GM19467 (cell line): Measurements from ENCODE around the gene TNF.
A peak's percentile ranks its signal among the peaks of the same experiment; 100 is the strongest.
"Not testable (repeated sequence)": the region's sequence is repeated elsewhere in the genome, so short reads cannot be mapped to it uniquely, and the experiment has no call there.

Source experiments
- ATAC-seq: cut with Tn5 transposase; IDR thresholded peaks from one replicate; pipeline ENCODE4 v1.9.1; 2021; ENCODE audit warnings: mild to moderate bottlenecking, moderate library complexity; ENCODE audit not compliant: unreplicated experiment

The TNF gene

DNA sequence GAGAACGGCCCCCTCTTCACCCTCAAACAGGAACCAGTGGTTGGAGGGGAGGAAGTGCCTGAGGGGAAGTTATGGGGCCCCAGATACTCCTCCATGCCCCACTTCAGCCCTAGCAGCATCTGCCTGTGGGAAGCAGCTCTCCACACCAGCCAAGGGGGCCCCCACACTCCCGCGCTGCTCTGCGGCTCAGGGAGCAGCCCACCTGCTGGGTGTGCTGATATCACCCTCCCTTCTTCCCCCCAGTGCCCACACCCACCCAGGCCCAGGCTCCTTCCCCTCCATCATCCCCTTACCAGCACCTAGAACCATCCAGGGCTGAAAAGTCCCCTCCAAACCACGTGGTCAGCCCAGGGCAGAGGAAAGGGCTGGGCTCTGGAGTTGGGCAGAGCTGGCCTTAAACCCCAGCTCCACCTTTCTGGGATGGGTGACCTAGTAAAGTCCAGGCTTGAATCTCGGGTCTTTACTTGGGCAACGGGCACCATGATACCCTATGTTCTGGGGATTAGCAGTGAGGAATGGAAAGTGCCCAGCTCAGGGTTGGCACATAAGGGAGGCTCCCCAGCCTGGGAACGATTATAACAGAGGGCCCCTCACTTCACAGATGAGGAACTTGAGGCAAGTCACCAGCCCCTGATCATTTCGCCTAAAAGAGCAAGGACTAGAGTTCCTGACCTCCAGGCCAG lies 11.4 kb downstream of the TNF start:
- no peak for ATAC-seq

GRCh38 chr6:31587791-31588777 lies 12.7 kb downstream of the TNF start:
- ATAC-seq = no peak

GRCh38 chr6:31588871-31589650 lies 13.7 kb downstream of the TNF start:
- ATAC-seq = no peak

- ATAC-seq = not testable (repeated sequence)
These were observed 15.3 kb downstream of the TNF start for GRCh38 chr6:31590691-31591090.

DNA sequence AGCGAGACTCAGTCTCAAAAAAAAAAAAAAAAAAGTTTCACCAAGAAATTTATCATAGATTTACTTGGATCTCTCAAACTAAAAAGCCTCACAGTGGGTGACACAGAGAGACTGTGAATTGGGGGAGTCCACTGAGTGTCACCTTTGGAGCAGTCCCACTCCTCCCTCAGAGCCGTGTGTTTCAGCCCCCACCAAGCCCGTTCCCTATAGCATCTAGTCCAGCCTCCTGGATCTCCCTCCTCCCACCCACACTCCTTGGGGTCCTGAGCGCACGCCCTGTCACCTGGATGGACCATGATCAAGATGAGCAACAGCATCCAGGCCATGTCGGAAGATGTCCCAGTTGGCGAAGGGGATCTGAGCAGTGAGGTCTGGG lies 17.0 kb downstream of the TNF start:
- no peak for ATAC-seq

DNA sequence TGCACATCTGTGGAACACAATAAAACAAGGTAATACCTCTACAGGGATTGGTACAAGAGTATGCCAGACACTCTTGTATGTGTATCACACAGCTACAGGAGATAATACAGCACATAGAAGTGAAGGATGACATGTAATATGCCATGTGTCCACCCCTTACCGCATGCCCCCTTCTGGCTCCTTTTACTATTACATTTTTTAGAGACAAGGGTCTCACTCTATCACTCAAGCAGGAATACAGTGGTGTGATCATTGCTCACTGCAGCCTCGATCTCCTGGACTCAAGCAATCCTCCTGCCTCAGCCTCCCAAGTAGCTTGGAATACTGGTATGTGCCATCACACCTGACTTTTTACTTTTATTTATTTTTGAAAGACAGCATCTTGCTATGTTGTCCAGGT lies 21.6 kb downstream of the TNF start:
- no peak for ATAC-seq

DNA sequence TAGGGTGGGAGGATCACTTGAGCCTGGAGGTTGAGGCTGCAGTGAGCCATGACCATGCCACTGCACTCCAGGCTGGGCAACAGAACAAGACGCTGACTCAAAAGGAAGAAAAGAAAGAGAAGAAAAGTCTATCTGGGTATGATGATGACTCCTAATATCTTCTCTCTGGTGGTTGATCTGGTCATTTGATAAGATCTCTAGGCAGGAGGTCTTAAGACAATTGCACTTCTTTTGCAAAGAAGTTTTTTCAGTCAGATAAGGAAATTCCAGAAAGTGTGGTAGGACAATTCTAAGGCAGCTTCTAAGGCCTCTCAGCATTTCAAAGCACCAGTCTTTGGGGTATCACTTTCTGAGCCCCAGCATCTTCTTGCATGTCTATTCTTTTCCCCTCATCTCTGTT lies 32.0 kb downstream of the TNF start:
- ATAC-seq = no peak

DNA sequence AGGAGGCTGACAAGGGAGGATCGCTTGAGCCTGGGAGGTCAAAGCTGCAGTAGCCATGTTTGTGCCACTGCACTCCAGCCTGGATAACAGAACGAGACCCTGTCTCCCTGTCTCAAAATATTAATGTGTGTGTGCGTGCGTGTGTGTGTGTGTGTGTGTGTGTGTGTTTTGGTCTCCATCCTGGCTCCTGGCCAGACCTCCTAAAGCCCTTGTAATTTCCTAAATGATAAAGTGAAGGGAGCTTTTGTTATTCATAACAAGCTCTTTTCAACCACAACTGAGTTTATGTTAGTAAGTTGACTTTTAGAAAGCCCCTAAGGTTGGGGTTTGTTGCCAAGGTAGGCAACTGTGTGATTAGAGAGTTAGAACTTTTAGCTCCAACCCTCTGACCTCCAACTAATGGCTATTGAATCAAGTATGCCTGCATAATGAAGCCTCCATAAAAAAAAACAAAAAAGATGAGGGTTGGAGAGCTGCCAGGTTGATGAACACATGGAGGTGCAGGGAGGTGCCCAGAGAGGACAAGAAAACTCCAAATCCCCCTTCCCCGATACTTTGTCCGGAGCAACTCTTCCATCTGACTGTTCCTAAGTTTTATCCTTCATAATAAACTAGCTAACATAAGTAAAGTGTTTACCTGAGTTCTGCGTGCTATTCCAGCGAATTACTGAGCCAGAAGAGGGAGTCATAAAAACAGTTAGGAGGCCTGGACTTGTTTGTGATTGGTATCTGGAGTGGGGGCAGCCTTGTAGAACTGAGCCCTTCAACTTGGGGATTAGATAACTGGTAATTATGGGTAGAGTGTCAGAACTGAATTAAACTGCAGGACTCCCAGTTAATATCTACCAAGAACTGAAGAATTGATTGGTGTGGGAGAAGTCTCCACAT lies 34.4 kb downstream of the TNF start:
- ATAC-seq = no peak

GRCh38 chr6:31610968-31611367 lies 35.6 kb downstream of the TNF start:
- ATAC-seq = no peak

- ATAC-seq = no peak
These were observed 38.8 kb downstream of the TNF start for GRCh38 chr6:31614075-31614619.

GRCh38 chr6:31614684-31615578 lies 39.6 kb downstream of the TNF start, which contains the start of gene AIF1:
Gene AIF1, plus strand, starts transcription at chr6:31615234. Its CDS starts 96 bp downstream, at chr6:31615330.
- ATAC-seq = no peak

DNA sequence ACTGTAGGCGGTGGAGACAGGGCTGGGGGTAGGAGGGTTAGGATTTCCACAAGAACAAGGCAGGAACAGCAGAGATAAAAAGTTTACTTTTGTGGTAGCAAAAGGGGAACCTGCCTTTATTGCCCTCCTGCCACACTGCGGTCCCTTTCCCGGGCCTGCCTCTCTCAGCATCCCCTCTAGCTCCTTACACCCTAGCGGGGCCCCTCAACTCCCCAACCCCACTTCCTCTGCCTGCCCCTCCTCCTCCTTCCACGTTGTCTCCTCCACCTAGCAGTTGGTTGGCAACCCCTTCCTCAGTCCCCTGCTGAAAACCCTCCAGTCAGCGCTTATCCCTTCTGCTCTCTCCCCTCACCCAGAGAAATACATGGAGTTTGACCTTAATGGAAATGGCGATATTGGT lies 40.4 kb downstream of the TNF start:
- ATAC-seq = no peak

- no peak for ATAC-seq
These were observed 41.6 kb downstream of the TNF start for GRCh38 chr6:31617010-31617409.

DNA sequence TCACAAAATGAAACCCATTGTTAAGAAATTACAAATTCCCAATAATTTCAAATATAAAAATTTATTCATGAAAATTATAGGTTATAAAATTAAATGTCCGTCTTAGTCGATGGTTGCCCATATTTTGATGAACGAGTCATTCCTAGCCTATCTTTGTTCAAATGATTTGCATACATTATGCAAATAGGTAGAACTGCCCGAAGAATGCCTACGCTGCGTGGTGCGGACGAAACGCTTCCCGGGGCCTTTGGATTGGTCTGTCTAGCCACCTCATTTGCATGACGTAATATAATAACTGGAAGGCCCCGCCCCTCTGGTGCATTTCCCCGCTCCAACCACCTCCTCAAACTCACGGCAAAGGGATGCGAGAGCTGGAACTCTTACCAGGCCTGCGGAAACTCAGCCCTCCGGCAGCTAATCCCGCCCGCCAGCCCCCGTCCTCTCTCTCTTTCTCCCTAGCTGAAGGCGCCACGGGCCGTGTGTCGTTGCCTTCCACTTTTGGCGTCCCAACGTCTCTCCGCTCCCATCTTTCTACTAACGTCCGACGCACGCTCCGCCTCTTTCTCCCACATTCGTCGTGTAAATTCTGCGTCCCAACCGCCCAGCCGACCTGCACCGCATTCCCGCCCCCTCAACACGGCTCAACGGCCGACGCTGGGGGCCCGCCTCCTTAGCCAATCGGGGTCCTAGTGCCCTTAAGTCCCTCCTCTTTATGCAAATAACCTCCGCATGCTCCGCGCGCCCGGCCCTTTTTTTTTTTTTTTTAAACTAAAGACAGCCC lies 44.6 kb downstream of the TNF start:
- ATAC-seq = peak; percentile 71

DNA sequence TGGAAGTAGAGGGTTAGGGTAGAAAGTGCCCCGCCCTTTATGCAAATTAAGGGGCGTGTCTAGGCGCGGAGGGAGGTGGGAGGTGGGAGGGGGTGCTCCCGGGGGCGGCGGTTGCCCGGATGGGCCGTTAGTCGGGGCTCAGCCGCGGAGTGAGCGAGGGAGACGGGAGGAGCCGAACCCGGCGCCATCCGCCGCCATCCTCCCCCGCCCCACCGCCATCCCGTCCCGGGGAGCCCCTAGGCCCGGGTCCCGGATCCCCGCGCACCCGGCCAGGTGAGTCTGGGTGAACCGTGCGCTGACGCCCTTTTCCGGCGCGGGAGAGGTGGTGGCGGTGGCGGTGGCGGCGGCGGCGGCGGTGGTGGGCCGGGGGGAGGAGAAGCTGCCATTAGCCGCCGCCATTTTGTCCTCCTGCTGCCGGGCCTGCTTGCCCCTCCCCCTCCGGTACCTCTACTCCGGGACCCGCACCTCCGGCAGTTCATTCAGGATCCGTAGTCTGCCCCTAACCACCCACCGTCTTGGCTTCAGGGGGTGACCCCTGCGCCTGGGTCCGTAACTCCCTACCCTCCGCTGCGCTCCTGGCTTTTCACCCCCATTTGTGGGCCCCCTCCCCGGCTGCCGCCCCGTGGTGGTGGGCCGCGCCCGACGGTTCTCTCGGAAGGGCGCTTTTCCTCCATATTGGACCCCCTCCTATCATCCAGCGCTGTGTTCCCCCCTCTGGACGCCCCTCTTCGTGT lies 45.4 kb downstream of the TNF start, which contains the start of gene PRRC2A:
Gene PRRC2A, plus strand, starts transcription at position 130 of the 734 bp plus-strand sequence. CDS start 2,075 bp downstream, outside the sequence.
- peak; percentile 26 for ATAC-seq

- ATAC-seq = no peak
These were observed 46.1 kb downstream of the TNF start for GRCh38 chr6:31621320-31621939.

DNA sequence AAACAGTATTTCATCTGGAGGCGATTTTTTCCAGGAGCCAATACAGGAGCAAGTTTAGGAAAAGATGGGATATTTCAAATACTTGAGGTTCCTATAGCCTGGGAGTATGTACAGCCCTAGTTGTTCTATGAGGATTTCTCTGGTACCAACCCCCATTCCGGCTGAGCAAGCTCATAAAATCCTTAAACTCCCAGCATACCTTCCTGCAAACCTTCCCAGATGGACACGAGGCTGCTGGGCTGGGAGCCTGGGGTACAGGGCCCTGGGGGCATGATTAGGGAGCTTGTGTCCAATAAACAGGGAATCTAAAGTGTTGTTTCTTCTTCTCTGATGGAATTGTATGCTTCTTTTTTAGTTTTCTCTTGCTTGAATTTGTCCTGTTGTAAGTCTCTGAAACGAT lies 46.6 kb downstream of the TNF start:
- no peak for ATAC-seq
